GM19043 (cell line): Measurements from ENCODE around the gene KLK14.

Source experiments
- ATAC-seq: cut with Tn5 transposase; IDR thresholded peaks from one replicate; pipeline ENCODE4 v1.9.1; 2021; ENCODE audit warnings: low read depth; ENCODE audit not compliant: unreplicated experiment

Gene KLK14

DNA sequence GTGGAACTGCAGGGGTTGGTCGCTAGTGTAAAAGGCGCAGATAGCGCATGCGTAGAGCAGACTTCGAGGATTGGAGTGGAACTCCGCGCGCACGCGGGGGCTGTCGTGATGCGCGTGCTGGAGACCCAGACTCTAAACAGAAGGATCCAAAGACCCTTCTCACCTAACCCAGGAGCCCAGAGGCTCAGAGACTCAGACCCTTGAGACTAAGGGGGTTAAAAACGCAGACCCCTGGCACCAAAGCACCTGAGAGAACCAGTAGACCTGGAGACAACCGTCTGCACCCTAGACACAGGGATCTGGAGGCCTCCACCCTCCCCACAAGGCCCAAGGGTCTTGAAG lies 26.1 kb upstream of the KLK14 start:
- ATAC-seq: peak; percentile 10

DNA sequence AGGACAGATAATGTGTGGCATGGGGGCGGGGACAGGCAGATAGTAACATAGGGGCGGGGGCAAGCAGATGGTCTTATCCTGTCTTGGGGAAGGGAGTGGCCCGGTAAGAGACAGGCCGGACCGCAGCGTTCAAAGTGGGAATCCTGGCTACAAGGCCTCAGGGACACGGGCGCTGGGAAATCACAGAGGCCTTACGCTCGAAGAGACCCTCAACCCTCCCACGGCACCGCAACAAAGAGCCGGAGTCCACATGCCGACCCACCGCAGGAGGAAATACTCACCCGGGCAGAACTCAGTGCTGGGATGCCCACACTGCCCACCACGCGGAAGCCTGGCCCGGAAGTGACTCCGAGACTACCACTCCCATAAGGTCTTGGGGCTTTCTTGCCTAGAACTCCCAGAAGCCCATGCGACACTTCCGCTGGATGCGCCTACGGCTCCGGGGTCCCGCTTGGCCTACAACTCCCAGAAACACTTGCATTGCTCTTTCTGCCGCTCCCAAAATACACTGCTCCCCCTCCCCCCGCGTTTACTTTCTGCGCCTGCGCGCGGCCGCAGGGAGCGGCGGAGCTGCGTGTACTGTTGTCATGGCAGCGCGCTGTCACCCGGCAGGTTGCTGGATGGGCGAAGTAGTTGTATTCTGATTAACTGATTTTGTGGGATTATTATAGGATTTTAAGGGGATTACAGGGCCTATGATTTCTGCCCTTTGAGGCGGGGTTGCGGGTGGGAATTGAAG lies 25.5 kb upstream of the KLK14 start, which contains the start of gene CTU1:
TSS of gene CTU1 (minus strand) at position 344 of the 739 bp plus-strand sequence. CDS start 3,840 bp downstream, outside the sequence.
- ATAC-seq: peak; percentile 92

DNA sequence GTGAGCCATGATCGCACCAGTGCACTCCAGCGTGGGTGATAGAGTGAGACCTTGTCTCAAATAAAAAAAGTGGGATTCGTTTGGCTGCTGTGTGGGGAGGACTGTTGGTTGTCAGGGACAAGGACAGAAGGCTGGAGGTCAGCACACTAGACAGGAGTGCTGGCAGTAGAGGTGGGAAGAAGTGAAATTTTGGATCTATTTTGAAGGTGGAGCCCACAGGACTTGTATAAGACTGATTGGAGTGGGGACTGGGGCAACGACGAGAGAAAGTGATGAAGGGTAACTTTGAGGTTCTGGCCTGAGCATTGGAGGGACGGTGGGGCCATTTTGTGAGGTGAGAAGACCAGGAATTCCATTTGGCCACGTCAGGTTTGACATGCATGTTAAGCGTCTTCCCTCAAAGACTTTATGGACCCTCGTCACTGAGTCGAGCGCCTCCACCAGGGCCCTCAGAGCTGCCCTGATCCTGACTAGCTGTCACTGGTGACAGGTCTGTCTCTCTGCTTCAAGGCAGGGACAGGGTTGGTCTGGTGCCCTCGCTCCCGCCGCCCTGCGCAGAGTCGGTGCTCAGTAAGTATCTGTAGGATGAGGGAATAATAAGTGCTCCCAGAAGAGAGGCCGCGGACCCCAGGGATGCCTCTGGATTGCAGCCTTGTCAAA lies 24.8 kb upstream of the KLK14 start:
- ATAC-seq: peak; percentile 8

DNA sequence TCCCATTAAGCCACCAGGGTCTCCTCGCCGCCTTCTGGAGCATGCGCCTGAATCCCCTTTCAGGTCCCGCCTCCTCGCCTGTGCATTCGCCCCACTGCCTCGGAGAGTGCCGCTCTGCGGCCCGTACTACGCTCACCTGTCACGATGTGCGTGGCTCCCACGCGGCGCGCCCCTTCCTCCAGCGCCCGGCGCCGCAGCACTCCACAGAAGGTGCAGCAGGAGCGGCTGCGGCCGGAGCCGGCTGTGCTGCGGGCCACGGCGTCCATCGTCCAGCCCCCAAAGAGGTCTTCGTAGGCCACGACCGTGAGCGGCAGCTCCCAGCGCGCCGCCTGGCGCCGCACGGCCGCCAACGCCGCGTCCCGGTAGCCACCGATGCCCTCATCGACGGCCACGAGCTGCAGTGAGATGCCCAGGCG lies 21.2 kb upstream of the KLK14 start:
- no peak for ATAC-seq

GRCh38 chr19:51102991-51103390 lies 20.3 kb upstream of the KLK14 start:
- ATAC-seq: no peak

- no peak for ATAC-seq
Observed at GRCh38 chr19:51101171-51101865, 18.6 kb upstream of the KLK14 start.

DNA sequence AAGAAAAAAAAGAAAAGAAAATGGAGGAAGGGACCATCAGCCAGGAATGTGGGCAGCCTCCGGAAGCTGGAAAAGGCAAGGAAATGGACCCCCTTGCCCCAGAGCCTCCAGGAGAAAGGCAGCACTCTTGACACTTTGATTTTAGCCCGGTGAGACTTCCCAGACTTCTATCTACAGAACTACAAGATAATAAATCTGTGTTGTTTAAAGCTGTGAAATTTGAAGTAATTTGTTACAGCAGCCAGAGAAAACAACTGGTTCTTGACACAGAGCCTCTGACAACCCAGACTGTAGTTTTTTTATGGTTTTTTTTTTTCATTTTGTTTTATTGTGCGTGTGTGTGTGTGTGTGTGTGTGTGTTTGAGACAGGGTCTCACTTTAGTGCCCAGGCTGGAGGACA lies 17.9 kb upstream of the KLK14 start:
- no peak for ATAC-seq

GRCh38 chr19:51099047-51099382 lies 16.3 kb upstream of the KLK14 start:
- ATAC-seq: no peak

DNA sequence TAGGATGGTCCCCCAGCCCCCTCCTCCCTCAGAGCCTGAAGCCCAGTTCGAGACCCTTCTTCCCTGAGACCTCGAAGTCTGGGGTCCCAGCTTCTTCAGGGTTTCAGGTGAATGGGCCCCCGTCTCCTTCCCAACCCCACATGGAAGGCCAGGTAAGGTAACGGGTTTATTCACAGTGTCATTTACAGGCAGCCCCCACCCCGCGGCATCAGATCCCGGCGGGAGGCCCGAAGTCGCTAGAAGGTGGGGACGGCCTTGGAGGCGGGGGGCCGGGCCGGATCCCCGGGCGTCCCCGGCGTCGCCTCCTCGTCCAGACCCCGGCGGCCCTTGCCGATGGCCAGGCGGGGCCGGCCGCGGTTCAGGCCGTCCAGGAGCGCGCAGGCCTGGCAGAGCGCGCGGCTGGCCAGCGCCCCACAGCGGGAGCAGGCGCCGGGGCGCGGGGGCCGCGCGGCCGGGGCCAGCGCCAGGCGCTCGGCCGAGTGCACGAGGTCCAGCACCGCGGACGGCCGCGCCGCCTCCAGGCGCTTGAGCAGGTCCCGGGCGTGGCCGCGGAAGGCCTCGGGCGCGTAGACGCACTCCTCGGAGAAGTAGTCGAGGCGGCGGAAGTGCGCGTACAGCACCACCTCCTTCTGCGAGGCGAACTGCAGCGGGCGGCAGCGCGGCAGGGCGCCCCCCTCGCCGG lies 15.8 kb upstream of the KLK14 start:
- ATAC-seq: no peak

DNA sequence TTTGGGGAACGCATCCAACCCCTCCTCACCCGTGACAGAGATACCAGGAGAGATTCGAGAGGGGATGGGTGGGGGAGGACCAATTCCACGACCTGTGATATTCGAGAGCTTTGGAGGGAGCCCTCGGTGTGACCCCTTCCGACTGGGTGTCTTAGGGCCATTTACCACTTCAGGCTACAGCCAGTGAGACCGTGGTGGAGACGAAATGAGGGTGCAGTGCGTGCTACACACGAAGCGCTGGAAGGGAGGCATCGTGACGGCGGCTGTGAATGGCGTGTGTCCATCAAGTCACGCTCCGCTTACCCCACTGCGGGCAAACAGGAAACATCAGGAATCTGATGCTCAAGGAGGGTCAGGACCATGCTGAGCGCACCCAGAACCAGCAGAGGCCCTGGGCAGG lies 15.1 kb upstream of the KLK14 start:
- no peak for ATAC-seq

DNA sequence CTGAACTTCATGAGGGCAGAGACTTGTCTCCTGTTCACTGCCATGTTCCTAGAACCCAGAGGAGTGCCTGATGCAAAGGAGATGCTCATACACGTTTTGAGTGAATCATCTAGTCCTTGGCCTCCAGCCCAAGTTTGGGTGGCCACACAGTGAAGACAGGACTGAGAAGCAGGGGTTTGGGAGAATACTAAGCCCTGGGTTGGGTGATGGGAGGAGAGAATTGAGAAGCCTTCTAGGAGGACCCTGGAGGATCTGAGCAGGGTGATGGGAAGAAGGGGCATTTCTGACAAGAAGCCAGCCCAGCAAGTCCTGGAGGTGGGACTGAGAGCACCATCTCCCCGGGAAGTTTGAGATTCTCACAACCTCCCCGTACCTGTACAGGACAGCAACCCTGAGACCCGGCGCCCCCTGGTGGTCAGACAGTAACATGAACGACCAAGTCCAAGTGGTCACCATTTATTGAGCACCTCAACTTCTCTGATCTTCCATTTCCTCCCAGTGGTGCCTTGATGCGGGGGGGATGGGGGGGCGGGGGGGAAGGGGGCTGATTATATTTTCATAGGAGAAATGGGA lies 14.6 kb upstream of the KLK14 start:
- no peak for ATAC-seq

GRCh38 chr19:51096473-51097165 lies 13.9 kb upstream of the KLK14 start:
- ATAC-seq: no peak

GRCh38 chr19:51094696-51095279 lies 12.1 kb upstream of the KLK14 start:
- no peak for ATAC-seq

DNA sequence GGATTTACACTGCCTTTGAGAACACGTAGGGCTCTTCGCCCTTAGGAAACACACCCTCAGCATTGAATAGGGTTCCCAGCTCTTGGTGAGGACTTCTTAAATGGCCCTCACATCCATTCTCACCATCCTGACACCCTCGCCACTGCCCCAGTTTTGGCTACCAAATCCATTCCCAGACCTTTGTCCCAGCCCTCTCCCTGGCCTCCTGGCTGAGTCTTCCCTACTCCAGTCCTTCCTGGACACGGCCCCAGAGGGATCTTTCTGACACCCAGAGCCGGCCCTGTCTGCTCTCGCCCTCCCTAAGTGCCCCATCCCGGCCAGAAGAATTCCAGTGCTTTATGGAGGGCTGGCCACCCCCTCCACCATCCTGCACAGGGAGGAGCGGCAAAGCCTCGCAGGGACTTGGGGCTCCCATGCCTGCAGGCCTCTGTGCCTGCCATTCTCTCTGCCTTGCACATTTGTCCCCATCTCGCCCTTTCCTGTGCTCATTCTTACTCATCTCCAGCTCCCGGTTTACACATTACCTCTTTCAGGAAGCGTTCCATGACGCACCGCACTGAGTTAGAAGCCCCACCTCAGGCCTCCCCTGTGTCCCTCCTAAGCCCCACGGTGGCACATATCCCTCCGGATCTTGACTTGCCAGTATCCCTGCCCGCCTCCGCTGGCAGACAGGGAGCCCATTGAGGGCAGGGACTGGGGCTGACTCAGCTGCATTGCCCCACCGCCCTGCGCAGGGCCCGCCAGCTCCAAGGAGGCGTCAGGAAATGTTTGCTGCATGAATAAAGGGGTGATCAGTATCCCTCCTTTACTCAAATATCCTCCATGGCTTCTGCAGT lies 11.0 kb upstream of the KLK14 start:
- ATAC-seq: no peak

- ATAC-seq: no peak
Observed at GRCh38 chr19:51093101-51093500, 10.4 kb upstream of the KLK14 start.

DNA sequence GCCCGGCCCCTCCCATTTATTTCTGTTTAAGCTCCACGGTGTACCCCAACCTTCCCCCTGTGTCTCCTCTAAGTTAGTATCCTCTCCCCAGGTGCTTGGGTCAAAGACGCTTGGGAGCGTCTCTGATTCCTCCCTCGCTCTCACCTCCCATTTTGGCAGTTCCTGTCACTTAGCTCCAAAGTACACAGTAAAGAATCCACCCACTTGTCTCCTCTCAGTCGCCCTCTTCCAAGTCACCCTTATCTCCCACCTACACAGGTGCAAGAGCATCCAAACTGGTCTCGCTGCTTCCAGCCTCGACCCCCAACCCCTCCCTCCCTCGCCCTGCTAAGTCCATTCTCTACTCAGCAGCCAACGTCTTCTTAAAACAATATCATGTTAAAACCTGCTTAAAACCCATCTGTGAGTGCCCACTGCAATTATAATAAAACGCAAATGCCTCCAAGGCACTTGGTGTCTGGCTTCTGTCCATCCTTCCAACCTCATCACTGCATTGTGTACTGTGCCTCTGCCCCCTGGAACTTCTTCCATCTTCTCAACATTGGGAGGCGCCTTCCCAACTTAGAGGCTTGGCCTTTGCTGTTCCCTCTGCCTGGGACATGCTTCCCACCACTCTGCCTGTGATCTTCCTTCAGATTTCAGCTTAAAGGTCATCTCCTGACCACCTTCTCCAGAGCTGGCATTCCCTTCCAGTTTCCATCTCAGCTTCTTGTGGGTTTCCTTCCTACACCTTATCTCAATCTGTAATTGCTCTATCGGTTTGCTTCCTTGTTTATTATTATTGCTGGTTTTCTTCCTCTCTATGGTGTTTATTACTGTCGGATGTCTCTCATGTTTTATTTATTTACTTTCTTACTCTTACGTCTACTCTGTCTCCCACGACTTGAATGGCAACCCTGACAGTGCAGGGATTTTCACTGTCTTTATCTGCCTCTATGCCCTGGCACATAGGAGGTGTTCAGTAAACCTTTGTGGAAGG lies 9.5 kb upstream of the KLK14 start:
- ATAC-seq: no peak

DNA sequence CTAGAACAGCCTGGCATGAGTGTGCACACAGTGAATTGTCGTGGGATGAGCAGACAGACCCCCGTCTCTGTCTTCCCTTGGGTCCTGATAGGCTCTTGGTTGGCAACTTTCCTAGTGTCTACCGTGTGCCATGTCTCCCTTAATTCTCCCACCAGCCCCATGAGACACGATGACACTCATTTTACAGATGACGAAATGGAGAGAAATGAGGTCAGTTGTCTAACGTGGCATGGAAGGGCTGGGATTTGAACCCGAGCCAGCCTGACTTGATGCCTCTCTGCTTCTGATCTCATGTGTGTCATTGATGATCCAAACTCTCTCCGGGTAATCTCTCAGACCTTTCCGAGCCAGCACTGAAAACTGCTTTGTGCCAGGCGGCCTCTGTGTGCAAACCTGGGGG lies 8.4 kb upstream of the KLK14 start:
- no peak for ATAC-seq

DNA sequence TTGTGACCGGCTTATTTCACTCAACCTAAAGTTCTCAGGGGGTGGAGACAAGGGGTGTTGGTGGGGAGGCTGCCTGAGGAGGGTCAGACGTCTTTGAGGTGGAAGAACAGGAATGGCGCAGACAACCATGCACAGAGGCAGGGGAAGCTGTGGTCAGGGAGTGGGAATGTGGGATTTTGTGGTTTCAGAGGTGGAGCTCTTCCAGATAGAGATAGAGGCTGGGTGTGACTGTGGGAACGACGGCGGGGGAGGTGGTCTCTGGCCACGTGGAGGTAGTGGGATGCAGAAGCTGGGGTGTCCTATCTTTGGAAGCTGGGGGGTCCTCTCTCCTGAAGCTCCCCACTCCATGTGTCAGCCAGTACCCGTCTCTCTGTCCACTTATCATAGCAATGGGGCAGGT lies 7.8 kb upstream of the KLK14 start:
- no peak for ATAC-seq
